GM12878 (cell line): ENCODE results near the gene CEND1. TPM values are rescaled to one million over a fixed set of nuclear protein-coding genes. Genes with fewer than 3 reads are reported as not detected.
A peak's percentile ranks its signal among the peaks of the same experiment; 100 is the strongest.

Source experiments
- BCL11A ChIP-seq: IDR thresholded peaks from 2 replicates; pipeline ENCODE4 v1.6.1; 2011; ENCODE audit warnings: low read depth, low read length
- DPF2 ChIP-seq: fragments of 450-650 bp; IDR thresholded peaks from 2 replicates; pipeline ENCODE4 v1.6.1; 2017; ENCODE audit warnings: mild to moderate bottlenecking
- GABPA ChIP-seq: IDR thresholded peaks from 2 replicates; pipeline ENCODE4 v1.6.1; 2014; ENCODE audit warnings: antibody characterized with exemption, low read depth, mild to moderate bottlenecking, inconsistent platforms
- HCFC1 ChIP-seq: fragments of 150-350 bp; IDR thresholded peaks from 2 replicates; pipeline ENCODE4 v1.6.1; 2014; ENCODE audit warnings: low read length
- JUND ChIP-seq: IDR thresholded peaks from 2 replicates; pipeline ENCODE4 v1.6.1; 2012; ENCODE audit warnings: low read depth, mild to moderate bottlenecking, low read length, improper control_type of control experiment, moderate library complexity
- MEF2B ChIP-seq: fragments of 450-650 bp; IDR thresholded peaks from 2 replicates; pipeline ENCODE4 v1.6.1; 2018; ENCODE audit warnings: mild to moderate bottlenecking, moderate library complexity; ENCODE audit not compliant: partially characterized antibody, poor library complexity, severe bottlenecking
- NR2C2 ChIP-seq: IDR thresholded peaks from 2 replicates; pipeline ENCODE4 v1.6.1; 2011; ENCODE audit warnings: borderline replicate concordance, low read depth; ENCODE audit not compliant: control insufficient read depth, insufficient read length
- PAX8 ChIP-seq: fragments of 450-650 bp; IDR thresholded peaks from 2 replicates; pipeline ENCODE4 v1.6.1; 2017; ENCODE audit warnings: mild to moderate bottlenecking, moderate library complexity
- POLR2AphosphoS5 ChIP-seq: IDR thresholded peaks from 2 replicates; pipeline ENCODE4 v1.6.1; 2011; ENCODE audit warnings: mild to moderate bottlenecking, low read length, inconsistent platforms
- RCOR1 ChIP-seq: conservative IDR thresholded peaks from 2 replicates; pipeline ENCODE4 v1.6.1; 2012; ENCODE audit warnings: low read depth, low read length, improper control_type of control experiment
- SIX5 ChIP-seq: IDR thresholded peaks from 2 replicates; pipeline ENCODE4 v1.6.1; 2011; ENCODE audit warnings: mild to moderate bottlenecking, low read depth, low read length, moderate library complexity; ENCODE audit not compliant: severe bottlenecking
- SMAD5 ChIP-seq: IDR thresholded peaks from 2 replicates; pipeline ENCODE4 v1.6.1; 2016; ENCODE audit warnings: antibody characterized with exemption, low read depth
- TAF1 ChIP-seq: IDR thresholded peaks from 2 replicates; pipeline ENCODE4 v1.6.1; 2011; ENCODE audit warnings: mild to moderate bottlenecking, low read depth, low read length, borderline replicate concordance
- TCF12 ChIP-seq: IDR thresholded peaks from 2 replicates; pipeline ENCODE4 v1.6.1; 2011; ENCODE audit warnings: low read depth, mild to moderate bottlenecking, low read length
- TCF3 ChIP-seq: IDR thresholded peaks from 2 replicates; pipeline ENCODE4 v1.6.1; 2012; ENCODE audit warnings: low read depth, mild to moderate bottlenecking, low read length, borderline replicate concordance; ENCODE audit not compliant: insufficient read depth
- TCF7 ChIP-seq: IDR thresholded peaks from 2 replicates; pipeline ENCODE4 v1.6.1; 2014; ENCODE audit warnings: antibody characterized with exemption, borderline replicate concordance
- ZNF24 ChIP-seq: fragments of 450-650 bp; IDR thresholded peaks from 2 replicates; pipeline ENCODE4 v1.6.1; 2017; ENCODE audit warnings: antibody characterized with exemption, mild to moderate bottlenecking
- polyA plus RNA-seq, 11 experiments: library from polyadenylated mRNA; depleted of rRNA in 4 of 11; unstranded in 6 of 11; stranded (reverse) in 5 of 11; fragments of >200 nt; fragmentation: Nextera tagmentation in 4 of 11; fragmentation: Illumina TruSeq in 1 of 11; extraction: Ambion mirVana in 4 of 11; extraction: Trizol in 1 of 11; gene quantifications; 1 replicate in 1 of 11; 2 replicates in 10 of 11; pipeline versions ENCODE4 v1.2.1 to v1.2.3, GENCODE V29; 2011 to 2016; ENCODE audit warnings: inconsistent platforms in 2 of 11, missing spikeins in 2 of 11, low read depth in 1 of 11
- total RNA-seq, 4 experiments: library from RNA; depleted of rRNA in 3 of 4; stranded (reverse); fragments of >200 nt in 3 of 4; fragmentation: Illumina TruSeq in 1 of 4; extraction: Trizol in 1 of 4; gene quantifications; 2 replicates each; pipeline versions ENCODE4 v1.2.1 to v1.2.3, GENCODE V29; 2013 to 2021
- TF ChIP-seq, protein P1 (sequence below): fragments of 450-650 bp; IDR thresholded peaks from 2 replicates; pipeline ENCODE4 v1.6.1; 2017; ENCODE audit warnings: antibody characterized with exemption, mild to moderate bottlenecking, moderate library complexity
- TF ChIP-seq, protein P2 (sequence below): IDR thresholded peaks from 2 replicates; pipeline ENCODE4 v1.6.1; 2012; ENCODE audit warnings: improper control_type of control experiment, low read depth, low read length; ENCODE audit not compliant: insufficient replicate concordance
- TF ChIP-seq, protein P3 (sequence below), 3 experiments: IDR thresholded peaks in 2 of 3; conservative IDR thresholded peaks in 1 of 3; 2 replicates each; pipeline ENCODE4 v1.5.1; 2011; ENCODE audit warnings: low read depth in 3 of 3, low read length in 3 of 3, mild to moderate bottlenecking in 3 of 3, control low read depth in 2 of 3, moderate library complexity in 2 of 3, inconsistent platforms in 1 of 3, mixed read lengths in 1 of 3; ENCODE audit not compliant: control insufficient read depth in 2 of 3, insufficient read depth in 1 of 3; ENCODE audit errors: extremely low read depth in 1 of 3

The CEND1 gene
- total and polyA plus RNA-seq, 10 of the 15 experiments (the other 5 are each of a cell fraction or from before 2014, with no cell fraction given) = 0.31 to 13.6 (median 7.2) TPM; not detected in 1

DNA sequence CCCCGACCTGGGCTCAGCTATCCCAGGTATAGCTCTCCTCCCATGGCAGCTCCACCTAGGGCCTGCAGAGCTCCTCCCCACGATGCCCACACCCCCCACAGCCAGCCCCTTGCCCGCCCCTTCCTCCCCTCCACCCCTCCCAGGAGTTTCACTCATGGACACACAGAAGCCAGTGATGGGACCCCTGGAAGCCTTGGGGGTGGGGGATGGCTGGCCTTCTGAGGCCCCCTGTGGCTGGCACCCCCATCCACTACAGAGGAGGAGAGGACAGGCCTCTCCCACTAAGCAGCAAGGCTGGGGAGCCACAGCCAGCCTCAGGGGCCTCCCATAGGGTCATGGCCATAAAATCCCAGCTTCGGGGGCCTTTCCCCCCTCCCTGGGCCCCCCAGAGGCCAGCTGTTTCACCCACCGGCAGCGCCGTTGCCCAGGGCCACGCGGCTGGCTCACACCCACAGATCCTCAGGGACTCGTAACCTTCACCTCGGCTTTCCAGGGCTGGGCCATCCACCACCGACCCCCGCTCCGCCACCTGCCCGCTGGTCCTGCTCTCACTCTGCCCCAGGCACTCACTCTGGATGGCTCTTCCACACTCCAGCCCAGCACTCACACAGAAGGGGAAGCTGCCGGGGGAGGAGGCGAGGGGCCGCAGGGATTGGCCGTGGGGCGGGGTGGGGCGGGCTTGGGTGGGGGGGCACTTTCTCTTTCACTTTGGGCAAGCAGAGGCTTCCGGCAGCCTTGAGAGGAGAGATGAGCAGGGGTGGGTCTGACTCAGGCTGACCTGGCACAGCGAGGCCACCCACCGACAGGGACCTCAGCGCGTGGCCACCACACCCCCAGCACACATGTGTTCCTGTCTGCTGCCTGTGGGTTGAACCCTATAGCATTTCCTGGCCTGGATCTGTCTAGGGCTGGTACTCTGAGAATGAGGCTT, 6.0 kb upstream of the CEND1 start (continued):
- TF ChIP-seq, protein P1, sequence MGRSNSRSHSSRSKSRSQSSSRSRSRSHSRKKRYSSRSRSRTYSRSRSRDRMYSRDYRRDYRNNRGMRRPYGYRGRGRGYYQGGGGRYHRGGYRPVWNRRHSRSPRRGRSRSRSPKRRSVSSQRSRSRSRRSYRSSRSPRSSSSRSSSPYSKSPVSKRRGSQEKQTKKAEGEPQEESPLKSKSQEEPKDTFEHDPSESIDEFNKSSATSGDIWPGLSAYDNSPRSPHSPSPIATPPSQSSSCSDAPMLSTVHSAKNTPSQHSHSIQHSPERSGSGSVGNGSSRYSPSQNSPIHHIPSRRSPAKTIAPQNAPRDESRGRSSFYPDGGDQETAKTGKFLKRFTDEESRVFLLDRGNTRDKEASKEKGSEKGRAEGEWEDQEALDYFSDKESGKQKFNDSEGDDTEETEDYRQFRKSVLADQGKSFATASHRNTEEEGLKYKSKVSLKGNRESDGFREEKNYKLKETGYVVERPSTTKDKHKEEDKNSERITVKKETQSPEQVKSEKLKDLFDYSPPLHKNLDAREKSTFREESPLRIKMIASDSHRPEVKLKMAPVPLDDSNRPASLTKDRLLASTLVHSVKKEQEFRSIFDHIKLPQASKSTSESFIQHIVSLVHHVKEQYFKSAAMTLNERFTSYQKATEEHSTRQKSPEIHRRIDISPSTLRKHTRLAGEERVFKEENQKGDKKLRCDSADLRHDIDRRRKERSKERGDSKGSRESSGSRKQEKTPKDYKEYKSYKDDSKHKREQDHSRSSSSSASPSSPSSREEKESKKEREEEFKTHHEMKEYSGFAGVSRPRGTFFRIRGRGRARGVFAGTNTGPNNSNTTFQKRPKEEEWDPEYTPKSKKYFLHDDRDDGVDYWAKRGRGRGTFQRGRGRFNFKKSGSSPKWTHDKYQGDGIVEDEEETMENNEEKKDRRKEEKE = no peak
- TF ChIP-seq HCFC1 = no peak
- no peak for TF ChIP-seq GABPA
- 0 out of 2 replicates have a peak, but pooled peaks have one; percentile 8 for TF ChIP-seq TCF12
- no peak for TF ChIP-seq NR2C2
- 0 out of 2 replicates have a peak, but pooled peaks have one; percentile 22 for TF ChIP-seq TCF3
- no peak for TF ChIP-seq PAX8
- peak; percentile 53; the same call in 1 of the 2 replicates for TF ChIP-seq POLR2AphosphoS5
- TF ChIP-seq BCL11A = no peak
- no peak for TF ChIP-seq SMAD5
- TF ChIP-seq, protein P2, sequence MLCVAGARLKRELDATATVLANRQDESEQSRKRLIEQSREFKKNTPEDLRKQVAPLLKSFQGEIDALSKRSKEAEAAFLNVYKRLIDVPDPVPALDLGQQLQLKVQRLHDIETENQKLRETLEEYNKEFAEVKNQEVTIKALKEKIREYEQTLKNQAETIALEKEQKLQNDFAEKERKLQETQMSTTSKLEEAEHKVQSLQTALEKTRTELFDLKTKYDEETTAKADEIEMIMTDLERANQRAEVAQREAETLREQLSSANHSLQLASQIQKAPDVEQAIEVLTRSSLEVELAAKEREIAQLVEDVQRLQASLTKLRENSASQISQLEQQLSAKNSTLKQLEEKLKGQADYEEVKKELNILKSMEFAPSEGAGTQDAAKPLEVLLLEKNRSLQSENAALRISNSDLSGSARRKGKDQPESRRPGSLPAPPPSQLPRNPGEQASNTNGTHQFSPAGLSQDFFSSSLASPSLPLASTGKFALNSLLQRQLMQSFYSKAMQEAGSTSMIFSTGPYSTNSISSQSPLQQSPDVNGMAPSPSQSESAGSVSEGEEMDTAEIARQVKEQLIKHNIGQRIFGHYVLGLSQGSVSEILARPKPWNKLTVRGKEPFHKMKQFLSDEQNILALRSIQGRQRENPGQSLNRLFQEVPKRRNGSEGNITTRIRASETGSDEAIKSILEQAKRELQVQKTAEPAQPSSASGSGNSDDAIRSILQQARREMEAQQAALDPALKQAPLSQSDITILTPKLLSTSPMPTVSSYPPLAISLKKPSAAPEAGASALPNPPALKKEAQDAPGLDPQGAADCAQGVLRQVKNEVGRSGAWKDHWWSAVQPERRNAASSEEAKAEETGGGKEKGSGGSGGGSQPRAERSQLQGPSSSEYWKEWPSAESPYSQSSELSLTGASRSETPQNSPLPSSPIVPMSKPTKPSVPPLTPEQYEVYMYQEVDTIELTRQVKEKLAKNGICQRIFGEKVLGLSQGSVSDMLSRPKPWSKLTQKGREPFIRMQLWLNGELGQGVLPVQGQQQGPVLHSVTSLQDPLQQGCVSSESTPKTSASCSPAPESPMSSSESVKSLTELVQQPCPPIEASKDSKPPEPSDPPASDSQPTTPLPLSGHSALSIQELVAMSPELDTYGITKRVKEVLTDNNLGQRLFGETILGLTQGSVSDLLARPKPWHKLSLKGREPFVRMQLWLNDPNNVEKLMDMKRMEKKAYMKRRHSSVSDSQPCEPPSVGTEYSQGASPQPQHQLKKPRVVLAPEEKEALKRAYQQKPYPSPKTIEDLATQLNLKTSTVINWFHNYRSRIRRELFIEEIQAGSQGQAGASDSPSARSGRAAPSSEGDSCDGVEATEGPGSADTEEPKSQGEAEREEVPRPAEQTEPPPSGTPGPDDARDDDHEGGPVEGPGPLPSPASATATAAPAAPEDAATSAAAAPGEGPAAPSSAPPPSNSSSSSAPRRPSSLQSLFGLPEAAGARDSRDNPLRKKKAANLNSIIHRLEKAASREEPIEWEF = no peak
- TF ChIP-seq ZNF24 = no peak
- TF ChIP-seq TCF7 = no peak
- TF ChIP-seq, protein P3, sequence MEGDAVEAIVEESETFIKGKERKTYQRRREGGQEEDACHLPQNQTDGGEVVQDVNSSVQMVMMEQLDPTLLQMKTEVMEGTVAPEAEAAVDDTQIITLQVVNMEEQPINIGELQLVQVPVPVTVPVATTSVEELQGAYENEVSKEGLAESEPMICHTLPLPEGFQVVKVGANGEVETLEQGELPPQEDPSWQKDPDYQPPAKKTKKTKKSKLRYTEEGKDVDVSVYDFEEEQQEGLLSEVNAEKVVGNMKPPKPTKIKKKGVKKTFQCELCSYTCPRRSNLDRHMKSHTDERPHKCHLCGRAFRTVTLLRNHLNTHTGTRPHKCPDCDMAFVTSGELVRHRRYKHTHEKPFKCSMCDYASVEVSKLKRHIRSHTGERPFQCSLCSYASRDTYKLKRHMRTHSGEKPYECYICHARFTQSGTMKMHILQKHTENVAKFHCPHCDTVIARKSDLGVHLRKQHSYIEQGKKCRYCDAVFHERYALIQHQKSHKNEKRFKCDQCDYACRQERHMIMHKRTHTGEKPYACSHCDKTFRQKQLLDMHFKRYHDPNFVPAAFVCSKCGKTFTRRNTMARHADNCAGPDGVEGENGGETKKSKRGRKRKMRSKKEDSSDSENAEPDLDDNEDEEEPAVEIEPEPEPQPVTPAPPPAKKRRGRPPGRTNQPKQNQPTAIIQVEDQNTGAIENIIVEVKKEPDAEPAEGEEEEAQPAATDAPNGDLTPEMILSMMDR (IDR thresholded peaks at IDR 0.05 in 2 of 3, conservative IDR thresholded peaks at IDR 0.05 in 1 of 3; ENCODE audit: control insufficient read depth in 2 of 3, extremely low read depth in 1 of 3, insufficient read depth in 1 of 3, low read depth in 3 of 3, low read length in 3 of 3) = no peak
- no peak for TF ChIP-seq SIX5
- no peak for TF ChIP-seq TAF1
- TF ChIP-seq RCOR1 = no peak
- no peak for TF ChIP-seq MEF2B
- no peak for TF ChIP-seq JUND
- TF ChIP-seq DPF2 = 0 out of 2 replicates have a peak, but pooled peaks have one; percentile 38
